HFF-Myc (cell line): ENCODE measurements around the gene CDH23.

ENCODE experiments used
- DNase-seq: peaks from one replicate; pipeline ENCODE4 v3.0.0-alpha.2; 2011; ENCODE audit warnings: low read depth; ENCODE audit errors: extremely low read depth
- H3K4me3 ChIP-seq: replicated peaks from 2 replicates; pipeline ENCODE4 v1.5.1; 2011; ENCODE audit warnings: low read depth, mild to moderate bottlenecking, control low read depth, low read length
- TF ChIP-seq, protein P1 (sequence below): IDR thresholded peaks from 2 replicates; pipeline ENCODE4 v1.5.1; 2012; ENCODE audit warnings: mild to moderate bottlenecking, low read depth, low read length, control low read depth; ENCODE audit errors: missing control alignments

Gene CDH23

DNA sequence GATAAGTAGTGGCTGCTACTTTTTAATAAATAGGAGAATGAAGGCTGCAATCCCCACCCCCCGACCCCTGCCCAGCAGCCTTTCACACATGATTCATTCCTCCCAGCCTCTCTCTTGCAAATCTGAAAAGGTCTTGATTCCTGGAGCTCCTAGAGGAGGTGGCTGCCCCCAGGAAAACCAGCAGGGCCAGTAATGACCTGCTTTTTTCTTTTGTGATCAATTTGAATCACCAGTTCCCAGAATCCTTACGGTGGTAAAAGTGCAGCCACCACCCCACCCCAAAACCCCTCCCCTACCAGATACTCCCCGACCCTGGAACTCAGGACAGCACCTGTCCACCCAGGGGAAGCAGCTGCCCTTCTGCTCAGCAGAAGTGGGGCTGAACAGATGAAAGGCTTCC lies 213.9 kb downstream of the CDH23 start:
- H3K4me3 ChIP-seq, result no peak overlapping the region
- no peak for DNase-seq
- TF ChIP-seq, protein P1, sequence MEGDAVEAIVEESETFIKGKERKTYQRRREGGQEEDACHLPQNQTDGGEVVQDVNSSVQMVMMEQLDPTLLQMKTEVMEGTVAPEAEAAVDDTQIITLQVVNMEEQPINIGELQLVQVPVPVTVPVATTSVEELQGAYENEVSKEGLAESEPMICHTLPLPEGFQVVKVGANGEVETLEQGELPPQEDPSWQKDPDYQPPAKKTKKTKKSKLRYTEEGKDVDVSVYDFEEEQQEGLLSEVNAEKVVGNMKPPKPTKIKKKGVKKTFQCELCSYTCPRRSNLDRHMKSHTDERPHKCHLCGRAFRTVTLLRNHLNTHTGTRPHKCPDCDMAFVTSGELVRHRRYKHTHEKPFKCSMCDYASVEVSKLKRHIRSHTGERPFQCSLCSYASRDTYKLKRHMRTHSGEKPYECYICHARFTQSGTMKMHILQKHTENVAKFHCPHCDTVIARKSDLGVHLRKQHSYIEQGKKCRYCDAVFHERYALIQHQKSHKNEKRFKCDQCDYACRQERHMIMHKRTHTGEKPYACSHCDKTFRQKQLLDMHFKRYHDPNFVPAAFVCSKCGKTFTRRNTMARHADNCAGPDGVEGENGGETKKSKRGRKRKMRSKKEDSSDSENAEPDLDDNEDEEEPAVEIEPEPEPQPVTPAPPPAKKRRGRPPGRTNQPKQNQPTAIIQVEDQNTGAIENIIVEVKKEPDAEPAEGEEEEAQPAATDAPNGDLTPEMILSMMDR, result no peak

DNA sequence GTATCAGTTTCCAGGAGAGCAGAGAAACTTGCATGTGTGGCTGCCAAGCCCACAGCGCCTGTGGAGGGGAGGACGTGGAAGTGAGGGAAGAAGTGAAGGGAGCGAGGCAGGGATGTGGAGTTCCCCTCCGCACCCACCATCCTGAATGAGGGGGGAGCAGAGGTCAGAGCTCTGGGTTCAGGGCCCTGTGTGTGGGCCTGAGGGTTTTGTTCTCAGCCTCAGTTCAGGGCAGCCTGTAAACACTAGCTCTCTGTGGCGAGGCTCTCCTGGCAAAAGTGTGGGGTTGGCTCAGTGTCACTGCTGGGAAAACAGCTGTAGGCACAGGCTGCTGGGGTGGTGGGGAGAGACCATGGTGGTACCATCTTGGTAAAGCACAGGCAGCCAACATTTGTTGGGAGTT lies 214.4 kb downstream of the CDH23 start:
- DNase-seq, result no peak
- H3K4me3 ChIP-seq, result no peak overlapping the region
- TF ChIP-seq, protein P1, result no peak

DNA sequence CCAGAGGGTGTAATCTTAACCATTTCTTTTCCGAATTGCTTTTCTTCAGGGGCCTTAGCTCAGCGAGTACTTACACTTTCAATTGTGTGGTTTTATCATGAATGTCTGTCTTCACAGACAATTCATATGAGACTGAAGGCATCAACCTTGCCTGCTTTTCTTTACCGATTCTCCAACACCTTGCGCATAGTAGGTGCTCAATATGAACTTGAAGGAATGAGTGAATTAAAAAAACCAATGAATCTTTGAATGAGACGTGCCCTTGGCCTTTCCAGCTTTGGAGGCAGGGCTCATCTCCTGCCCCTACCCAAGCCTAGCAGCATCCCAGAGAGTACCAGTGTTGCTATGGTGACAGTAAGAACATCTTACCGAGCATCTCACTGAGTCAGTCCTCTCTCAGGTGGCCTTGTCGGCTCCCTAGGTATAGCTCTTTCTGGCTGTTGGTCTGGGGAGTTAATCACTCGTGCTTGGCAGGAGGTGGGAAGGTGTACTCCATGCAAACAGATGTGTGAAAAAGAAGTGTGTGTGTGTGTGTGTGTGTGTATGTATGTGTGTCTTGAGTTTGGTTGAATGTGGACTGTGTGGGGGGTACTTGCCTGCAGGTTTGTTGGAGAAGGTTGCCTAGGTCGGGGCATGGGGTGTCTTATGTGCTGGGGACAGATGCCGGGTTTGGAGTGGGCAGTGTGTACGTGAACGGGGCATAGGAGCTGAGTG lies 215.1 kb downstream of the CDH23 start:
- TF ChIP-seq, protein P1, result no peak
- DNase-seq, result no peak
- no peak overlapping the region for H3K4me3 ChIP-seq

DNA sequence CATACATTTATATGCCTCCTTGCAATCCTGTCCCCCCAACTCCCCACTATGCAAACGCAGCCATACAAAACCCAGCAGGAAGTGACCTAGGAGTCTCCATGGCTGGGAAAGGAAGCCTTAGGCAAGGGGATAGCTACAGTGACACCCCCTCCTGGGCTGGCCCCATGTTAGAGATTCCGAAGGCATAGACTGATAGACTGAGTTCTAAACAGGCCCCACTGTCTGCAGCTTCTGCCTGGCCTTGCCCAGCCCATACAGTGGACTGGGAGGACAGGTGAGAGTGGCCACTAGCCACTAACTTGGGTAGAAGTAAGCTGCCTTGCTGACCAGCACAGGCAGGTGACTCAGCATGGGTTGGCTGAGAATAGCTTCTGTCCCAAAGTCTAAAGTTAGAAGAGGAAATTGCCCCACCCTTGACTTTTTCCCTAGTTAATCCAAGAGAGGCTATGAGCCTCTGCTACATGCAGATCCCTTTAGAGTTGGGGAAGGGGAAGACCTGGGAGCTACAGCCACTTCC lies 216.6 kb downstream of the CDH23 start:
- DNase-seq, result no peak
- no peak overlapping the region for H3K4me3 ChIP-seq
- TF ChIP-seq, protein P1, result no peak

DNA sequence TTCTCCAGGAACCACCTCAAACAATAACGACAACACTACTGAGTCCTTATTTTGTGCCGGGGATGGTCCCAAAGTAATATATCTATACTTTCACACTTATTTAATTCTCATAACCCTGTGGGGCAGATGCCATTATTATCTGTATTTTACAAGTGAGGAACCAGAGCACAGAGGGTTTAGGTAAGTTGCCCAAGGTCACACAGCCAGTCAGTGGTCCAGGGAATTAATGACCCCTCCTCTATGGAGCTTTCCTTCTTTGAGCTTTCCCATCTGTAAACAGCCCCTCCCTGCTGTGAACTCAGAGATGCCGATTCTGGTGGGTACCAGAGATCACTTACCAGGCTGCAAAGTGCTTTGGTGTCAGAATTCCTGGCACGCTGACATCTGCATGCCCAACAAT lies 217.2 kb downstream of the CDH23 start:
- H3K4me3 ChIP-seq, result no peak overlapping the region
- DNase-seq, result no peak
- TF ChIP-seq, protein P1, result no peak

DNA sequence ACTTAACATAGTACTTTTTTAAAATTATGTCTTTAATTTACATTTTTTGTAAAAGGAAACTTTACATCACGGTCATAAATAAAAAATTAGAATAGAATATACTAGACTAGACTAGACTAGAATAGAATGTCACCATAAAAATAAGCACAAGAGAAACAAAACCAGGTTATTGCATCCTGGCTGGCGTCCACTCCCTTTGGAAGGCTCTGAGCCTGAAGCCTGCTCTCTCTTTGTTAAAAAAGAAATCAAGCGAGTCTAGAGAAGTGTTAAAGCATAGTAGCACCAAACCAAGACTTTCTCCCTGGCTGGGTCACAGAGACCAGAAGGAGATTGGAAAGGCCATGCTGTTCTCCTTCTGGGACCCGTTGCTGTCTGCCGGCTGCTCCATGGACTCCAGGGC lies 218.2 kb downstream of the CDH23 start:
- H3K4me3 ChIP-seq, result no peak overlapping the region
- TF ChIP-seq, protein P1, result no peak
- no peak for DNase-seq
